K562 (cell line): Measurements from ENCODE around the gene ALDH1A3.

Experiments
- CEBPB ChIP-seq: fragments of 450-650 bp; IDR thresholded peaks from 2 replicates; pipeline ENCODE4 v1.6.1; 2016; ENCODE audit warnings: missing genetic modification characterization, missing compliant biosample characterization
- JUN ChIP-seq, 2 experiments: sonication (generic) in 1 of 2; formaldehyde crosslinking in 1 of 2; IDR thresholded peaks; 2 replicates each; pipeline versions ENCODE4 v1.6.1 to v1.8.0; 2012 to 2022; ENCODE audit warnings: borderline replicate concordance in 2 of 2, mild to moderate bottlenecking in 2 of 2, improper control_type of control experiment in 1 of 2, low read depth in 1 of 2, low read length in 1 of 2, missing genetic modification reagents in 1 of 2
- POLR2AphosphoS2 ChIP-seq: IDR thresholded peaks from 2 replicates; pipeline ENCODE4 v1.6.1; 2012; ENCODE audit warnings: low read length, improper control_type of control experiment
- SRSF9 ChIP-seq: fragments of 200-400 bp; formaldehyde crosslinking; IDR thresholded peaks from 2 replicates; pipeline ENCODE4 v1.6.1; 2017; ENCODE audit warnings: low read depth, low read length, borderline replicate concordance
- TRIM25 ChIP-seq: fragments of 450-650 bp; IDR thresholded peaks from 2 replicates; pipeline ENCODE4 v1.7.0; 2016; ENCODE audit warnings: borderline replicate concordance
- USF1 ChIP-seq: sonication (generic); formaldehyde crosslinking; IDR thresholded peaks from 2 replicates; pipeline ENCODE4 v1.9.0; 2022; ENCODE audit warnings: mild to moderate bottlenecking, missing genetic modification reagents
- ZNF695 ChIP-seq: fragments of 450-650 bp; formaldehyde crosslinking; IDR thresholded peaks from 2 replicates; pipeline ENCODE4 v1.4.0; 2020; ENCODE audit warnings: mild to moderate bottlenecking, moderate library complexity

- TF ChIP-seq SRSF9 (no peak), POLR2AphosphoS2 (no peak), TRIM25 (no peak), CEBPB (tag) (no peak), USF1 (CRISPR knock-in tag) (no peak), ZNF695 (CRISPR knock-in tag) (no peak), JUN (IDR thresholded peaks at IDR 0.05; ENCODE audit: borderline replicate concordance, low read depth, low read length) (no peak), JUN (CRISPR knock-in tag; IDR thresholded peaks at IDR 0.05; ENCODE audit: borderline replicate concordance) (no peak)
These were observed 35.2 kb downstream of the ALDH1A3 start for GRCh38 chr15:100914876-100915275.
